Endothelial cell of umbilical vein (primary cell): ENCODE data around the gene PYY. TPM values are rescaled to one million over a fixed set of nuclear protein-coding genes. Genes with fewer than 3 reads are reported as not detected.

Experiments
- BruUV-seq: library from RNA; stranded (reverse); fragments of 400-500 nt; replicated peaks from 2 replicates; lab custom pipeline; 2021; lab: Mats Ljungman, UMichigan
- CTCF ChIA-PET: fragments of 300-600, 350-600 bp; sonication (Branson Sonifier 250); formaldehyde crosslinking; loops from one replicate; lab custom pipeline; 2021; ENCODE audit warnings: antibody characterized with exemption, inconsistent platforms; lab: Charles Lee
- POLR2A ChIA-PET: fragments of 300-600, 350-600 bp; sonication (Branson Sonifier 250); formaldehyde crosslinking; loops from one replicate; lab custom pipeline; 2021; ENCODE audit warnings: antibody characterized with exemption, inconsistent platforms; lab: Charles Lee
- DNase-seq: peaks from one replicate; pipeline ENCODE4 v3.0.0-alpha.2; 2011; ENCODE audit warnings: low read depth, low spot score
- FAIRE-seq: peaks from 2 replicates; lab custom pipeline; 2011; peaks lifted over from hg19 to GRCh38; lab: Jason Lieb, UNC
- H2AFZ ChIP-seq: 2 replicates; pipeline ENCODE4 v1.6.0; 2012; ENCODE audit warnings: low read depth, low read length, control low read depth, inconsistent platforms
- H3K27ac ChIP-seq: 2 replicates; pipeline ENCODE4 v1.5.1; 2011; ENCODE audit warnings: low read depth, mild to moderate bottlenecking, control low read depth, low read length, moderate library complexity; ENCODE audit not compliant: insufficient read depth
- H3K27me3 ChIP-seq, 2 experiments: 2 replicates each; pipeline versions ENCODE4 v1.6.0 to v1.6.1; 2011; ENCODE audit warnings: low read length in 2 of 2, mixed read lengths in 1 of 2; ENCODE audit not compliant: control insufficient read depth in 2 of 2, insufficient read depth in 2 of 2
- H3K36me3 ChIP-seq, 2 experiments: 2 replicates in 1 of 2; 3 replicates in 1 of 2; pipeline ENCODE4 v1.5.1; 2011; ENCODE audit warnings: low read length in 2 of 2, mild to moderate bottlenecking in 1 of 2, moderate library complexity in 1 of 2; ENCODE audit not compliant: control insufficient read depth in 2 of 2, insufficient read depth in 2 of 2; ENCODE audit errors: extremely low read depth in 1 of 2
- H3K4me1 ChIP-seq: 3 replicates; pipeline ENCODE4 v1.5.1; 2011; ENCODE audit warnings: mild to moderate bottlenecking, low read length; ENCODE audit not compliant: control insufficient read depth, insufficient read depth; ENCODE audit errors: extremely low read depth
- H3K4me2 ChIP-seq: 2 replicates; pipeline ENCODE4 v1.6.1; 2011; ENCODE audit warnings: low read length, control low read depth, mixed read lengths; ENCODE audit not compliant: insufficient read depth
- H3K4me3 ChIP-seq, 3 experiments: fragments of 200-600 bp in 1 of 3; sonication (generic), shearing (Covaris generic) in 1 of 3; replicated peaks in 1 of 3; 2 replicates each; pipeline ENCODE4 v1.5.1; 2011 to 2016; ENCODE audit warnings: control low read depth in 3 of 3, low read length in 3 of 3, mild to moderate bottlenecking in 2 of 3, inconsistent platforms in 1 of 3, low read depth in 1 of 3, moderate library complexity in 1 of 3; ENCODE audit not compliant: insufficient read depth in 1 of 3
- H3K79me2 ChIP-seq: 2 replicates; pipeline ENCODE4 v1.6.0; 2012; ENCODE audit warnings: low read length, inconsistent platforms; ENCODE audit not compliant: control insufficient read depth, insufficient read depth
- H3K9ac ChIP-seq: replicated peaks from 2 replicates; pipeline ENCODE3; 2011; ENCODE audit warnings: low read length, control low read depth; ENCODE audit not compliant: insufficient read depth; ENCODE audit errors: extremely low read depth
- H3K9me1 ChIP-seq: replicated peaks from 3 replicates; pipeline ENCODE4 v1.6.0; 2011; ENCODE audit warnings: mild to moderate bottlenecking, low read length; ENCODE audit not compliant: control insufficient read depth, insufficient read depth; ENCODE audit errors: extremely low read depth
- H3K9me3 ChIP-seq: replicated peaks from 2 replicates; pipeline ENCODE4 v1.5.1; 2012; ENCODE audit warnings: low read length, inconsistent platforms; ENCODE audit not compliant: control insufficient read depth, insufficient read depth
- H4K20me1 ChIP-seq: replicated peaks from 2 replicates; pipeline ENCODE3; 2011; ENCODE audit warnings: mild to moderate bottlenecking, low read length; ENCODE audit not compliant: control insufficient read depth, insufficient read depth; ENCODE audit errors: extremely low read depth
- EZH2 ChIP-seq: IDR thresholded peaks from 2 replicates; pipeline ENCODE4 v1.6.1; 2012; ENCODE audit warnings: borderline replicate concordance, low read depth, mild to moderate bottlenecking, moderate library complexity, low read length, inconsistent platforms; ENCODE audit not compliant: severe bottlenecking
- FOS ChIP-seq: IDR thresholded peaks from 2 replicates; pipeline ENCODE4 v1.6.1; 2011; ENCODE audit warnings: mild to moderate bottlenecking, low read length, moderate library complexity, borderline replicate concordance; ENCODE audit not compliant: insufficient read depth
- GATA2 ChIP-seq: IDR thresholded peaks from 2 replicates; pipeline ENCODE4 v1.7.0; 2011; ENCODE audit warnings: low read depth, mild to moderate bottlenecking, moderate library complexity, mixed read lengths, low read length; ENCODE audit not compliant: insufficient read length, insufficient read depth
- JUN ChIP-seq: IDR thresholded peaks from 2 replicates; pipeline ENCODE4 v1.6.1; 2011; ENCODE audit warnings: borderline replicate concordance, low read depth; ENCODE audit not compliant: insufficient read length, insufficient read depth
- MYC ChIP-seq: IDR thresholded peaks from one replicate; pipeline ENCODE4 v1.6.1; 2011; ENCODE audit warnings: mild to moderate bottlenecking, low read depth, low read length
- POLR2A ChIP-seq: IDR thresholded peaks from 2 replicates; pipeline ENCODE4 v1.6.1; 2012; ENCODE audit warnings: low read depth, mild to moderate bottlenecking, control low read depth, low read length
- POLR2AphosphoS5 ChIP-seq: IDR thresholded peaks from 2 replicates; pipeline ENCODE4 v1.6.1; 2012; ENCODE audit warnings: low read depth, mild to moderate bottlenecking, control low read depth, low read length, moderate library complexity; ENCODE audit not compliant: insufficient read depth
- dilution Hi-C: fragments of 300-500 bp; cut with MboI; formaldehyde crosslinking; loops from one replicate; pipeline ENCODE4 v1.15.0; 2019; ENCODE audit warnings: low sequenced_read_pairs; ENCODE audit not compliant: extremely low pct_ligation_motif_present
- intact Hi-C: fragments of 100-400 bp; cut with micrococcal nuclease; formaldehyde crosslinking; loops from one replicate; pipeline ENCODE4 v1.10.0; 2022
- polyA plus RNA-seq, 4 experiments: library from polyadenylated mRNA; depleted of rRNA in 3 of 4; stranded (reverse) in 3 of 4; unstranded in 1 of 4; fragments of >200 nt; gene quantifications; 2 replicates each; pipeline versions ENCODE4 v1.2.1 to v1.2.3, GENCODE V29; 2011 to 2012; ENCODE audit warnings: missing spikeins in 1 of 4
- total RNA-seq: library from RNA; stranded (reverse); gene quantifications from 2 replicates; pipeline ENCODE4 v1.2.3, GENCODE V29; 2021
- TF ChIP-seq, protein P1 (sequence below), 2 donors: IDR thresholded peaks; 1 replicate in 1 of 2; 2 replicates in 1 of 2; pipeline ENCODE4 v1.5.1; 2011; ENCODE audit warnings: low read length in 2 of 2, mild to moderate bottlenecking in 2 of 2, moderate library complexity in 2 of 2, control low read depth in 1 of 2, inconsistent platforms in 1 of 2, low read depth in 1 of 2; ENCODE audit not compliant: insufficient read depth in 1 of 2; ENCODE audit errors: extremely low read depth in 1 of 2
- TF ChIP-seq, protein P2 (sequence below): IDR thresholded peaks from 2 replicates; pipeline ENCODE4 v1.6.1; 2011; ENCODE audit not compliant: insufficient read depth, insufficient read length

Gene PYY
- total and polyA plus RNA-seq, 2 donors (not counting 3 experiments of a cell fraction or from before 2014, with no cell fraction given), result not detected

- BruUV-seq, result no TSS peak
- intact Hi-C loops, result no loop called here
- FAIRE-seq, result no peak
These were observed 38.9 kb upstream of the PYY start for GRCh38 chr17:43992641-43993040.

GRCh38 chr17:43988301-43988700 is 34.6 kb upstream of the PYY start:
- ChIA-PET POLR2A (no interaction called here), CTCF (interaction anchor here (12.7 kb wide), 1 partner anchor 45 kb away, joined by 182 read pairs; the partner anchor contains the start of gene PPY)
- dilution Hi-C loops, result no loop called here
- Histone ChIP-seq H3K4me3 (no peak overlapping the region), H3K27me3 (peaks cover under 1 to 3% of the 10 kb centered on the region in 2 experiments), H4K20me1 (no peaks in the 10 kb centered on the region), H3K9ac (no peak overlapping the region), H3K4me1 (peaks cover 4% of the 10 kb centered on the region), H3K9me3 (no peaks in the 10 kb centered on the region), H3K36me3 (no peaks in the 10 kb centered on the region), H3K79me2 (no peaks in the 10 kb centered on the region), H2AFZ (no peak overlapping the region), H3K9me1 (no peaks in the 10 kb centered on the region), H3K27ac (no peak overlapping the region), H3K4me2 (no peak overlapping the region)
- DNase-seq, result no peak
- FAIRE-seq, result no peak
- no TSS peak for BruUV-seq
- TF ChIP-seq POLR2A, result no peak
- TF ChIP-seq FOS, result no peak
- no peak for TF ChIP-seq EZH2
- no peak for TF ChIP-seq JUN
- TF ChIP-seq GATA2, result no peak
- TF ChIP-seq, protein P1, sequence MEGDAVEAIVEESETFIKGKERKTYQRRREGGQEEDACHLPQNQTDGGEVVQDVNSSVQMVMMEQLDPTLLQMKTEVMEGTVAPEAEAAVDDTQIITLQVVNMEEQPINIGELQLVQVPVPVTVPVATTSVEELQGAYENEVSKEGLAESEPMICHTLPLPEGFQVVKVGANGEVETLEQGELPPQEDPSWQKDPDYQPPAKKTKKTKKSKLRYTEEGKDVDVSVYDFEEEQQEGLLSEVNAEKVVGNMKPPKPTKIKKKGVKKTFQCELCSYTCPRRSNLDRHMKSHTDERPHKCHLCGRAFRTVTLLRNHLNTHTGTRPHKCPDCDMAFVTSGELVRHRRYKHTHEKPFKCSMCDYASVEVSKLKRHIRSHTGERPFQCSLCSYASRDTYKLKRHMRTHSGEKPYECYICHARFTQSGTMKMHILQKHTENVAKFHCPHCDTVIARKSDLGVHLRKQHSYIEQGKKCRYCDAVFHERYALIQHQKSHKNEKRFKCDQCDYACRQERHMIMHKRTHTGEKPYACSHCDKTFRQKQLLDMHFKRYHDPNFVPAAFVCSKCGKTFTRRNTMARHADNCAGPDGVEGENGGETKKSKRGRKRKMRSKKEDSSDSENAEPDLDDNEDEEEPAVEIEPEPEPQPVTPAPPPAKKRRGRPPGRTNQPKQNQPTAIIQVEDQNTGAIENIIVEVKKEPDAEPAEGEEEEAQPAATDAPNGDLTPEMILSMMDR (IDR thresholded peaks at IDR 0.05; ENCODE audit: extremely low read depth in 1 of 2, insufficient read depth in 1 of 2, low read depth in 1 of 2, low read length in 2 of 2), result no peak
- no peak for TF ChIP-seq POLR2AphosphoS5
- TF ChIP-seq, protein P2, sequence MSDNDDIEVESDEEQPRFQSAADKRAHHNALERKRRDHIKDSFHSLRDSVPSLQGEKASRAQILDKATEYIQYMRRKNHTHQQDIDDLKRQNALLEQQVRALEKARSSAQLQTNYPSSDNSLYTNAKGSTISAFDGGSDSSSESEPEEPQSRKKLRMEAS, result no peak
- TF ChIP-seq MYC, result no peak
- intact Hi-C loops, result no loop called here

More at GRCh38 chr17:43992641-43993040, 38.9 kb upstream of the PYY start:
- Histone ChIP-seq H3K4me3 (no peak overlapping the region), H3K27me3 (peaks cover 0 to 3% of the 10 kb centered on the region in 2 experiments), H4K20me1 (no peaks in the 10 kb centered on the region), H3K9ac (no peak overlapping the region), H3K4me1 (peaks cover 5% of the 10 kb centered on the region), H3K27ac (no peak overlapping the region), H3K9me3 (no peaks in the 10 kb centered on the region), H3K9me1 (no peaks in the 10 kb centered on the region), H3K4me2 (no peak overlapping the region), H2AFZ (no peak overlapping the region), H3K36me3 (no peaks in the 10 kb centered on the region), H3K79me2 (no peaks in the 10 kb centered on the region)
- dilution Hi-C loops, result no loop called here
- TF ChIP-seq GATA2, result no peak
- TF ChIP-seq EZH2, result no peak
- TF ChIP-seq, protein P1 (IDR thresholded peaks at IDR 0.05; ENCODE audit: extremely low read depth in 1 of 2, insufficient read depth in 1 of 2, low read depth in 1 of 2, low read length in 2 of 2), result no peak
- no peak for DNase-seq
- ChIA-PET POLR2A (no interaction called here), CTCF (interaction anchor here (0.8 to 12.7 kb wide), 3 partner anchors 49 to 114 kb away, joined by 4 to 182 read pairs (median 13); partner anchors contain the start of gene PPY)
